Astrocyte of the spinal cord (primary cell): ENCODE data around the gene HGF.
A peak's percentile ranks its signal among the peaks of the same experiment; 100 is the strongest.

Experiments
- DNase-seq: peaks from one replicate; pipeline ENCODE4 v3.0.0; 2011; ENCODE audit warnings: low read depth, low spot score
- H3K4me3 ChIP-seq: 2 replicates; pipeline ENCODE4 v1.5.1; 2011; ENCODE audit warnings: low read depth, mild to moderate bottlenecking, low read length, moderate library complexity
- CTCF ChIP-seq: IDR thresholded peaks from 2 replicates; pipeline ENCODE4 v1.5.1; 2012; ENCODE audit warnings: low read depth, mild to moderate bottlenecking, low read length, inconsistent platforms
- in situ Hi-C: cut with HindIII; loops from 2 replicates; pipeline ENCODE4 v1.10.0; 2017; ENCODE audit warnings: low sequenced_read_pairs

The HGF gene

GRCh38 chr7:81688622-81689411 lies 81.0 kb downstream of the HGF start:
- no peak for DNase-seq
- TF ChIP-seq CTCF: no peak
- in situ Hi-C loops: no loop called here
- no peak overlapping the region for H3K4me3 ChIP-seq

GRCh38 chr7:81687062-81687461 lies 82.8 kb downstream of the HGF start:
- DNase-seq: no peak
- in situ Hi-C loops: no loop called here
- H3K4me3 ChIP-seq: no peak overlapping the region
- no peak for TF ChIP-seq CTCF

- in situ Hi-C loops: no loop called here
- DNase-seq: no peak
- TF ChIP-seq CTCF: no peak
- no peak overlapping the region for H3K4me3 ChIP-seq
These were observed 84.5 kb downstream of the HGF start for GRCh38 chr7:81685270-81685868.

GRCh38 chr7:81684514-81685269 lies 85.2 kb downstream of the HGF start:
- in situ Hi-C loops: no loop called here
- no peak overlapping the region for H3K4me3 ChIP-seq
- DNase-seq: peak; percentile 100
- no peak for TF ChIP-seq CTCF

- H3K4me3 ChIP-seq: no peak overlapping the region
- in situ Hi-C loops: no loop called here
- no peak for DNase-seq
- no peak for TF ChIP-seq CTCF
These were observed 85.8 kb downstream of the HGF start for GRCh38 chr7:81684033-81684432.

- in situ Hi-C loops: no loop called here
- no peak for DNase-seq
- TF ChIP-seq CTCF: no peak
- no peak overlapping the region for H3K4me3 ChIP-seq
These were observed 87.0 kb downstream of the HGF start for GRCh38 chr7:81682873-81683272.
